ENCODE data around the gene KCNV2. TPM values are rescaled to one million over a fixed set of nuclear protein-coding genes. Genes with fewer than 3 reads are reported as not detected.
"Not testable (repeated sequence)": the region's sequence is repeated elsewhere in the genome, so short reads cannot be mapped to it uniquely, and the experiment has no call there.

The KCNV2 gene
- not detected for total RNA-seq
- long read RNA-seq, result 0 reads

GRCh38 chr9:2717385-2717784, at the start of gene KCNV2:
TSS of gene KCNV2 (plus strand) at chr9:2717510. CDS start at chr9:2717740, 230 bp downstream.
- DNase-seq (ENCODE audit: missing footprints) (no peak), ATAC-seq (no peak)
- intact Hi-C loops (cut with DNase I), result no loop called here

- no peak for ATAC-seq
- intact Hi-C loops (cut with DNase I), result no loop called here
Observed at GRCh38 chr9:2673161-2673560, 44.1 kb upstream of the KCNV2 start.

GRCh38 chr9:2674141-2674824, 43.0 kb upstream of the KCNV2 start:
- intact Hi-C loops (cut with DNase I), result no loop called here
- DNase-seq (ENCODE audit: missing footprints) (no peak), ATAC-seq (no peak)

More at GRCh38 chr9:2673161-2673560, 44.1 kb upstream of the KCNV2 start:
- no peak for DNase-seq (ENCODE audit: missing footprints)

GRCh38 chr9:2675834-2676233, 41.5 kb upstream of the KCNV2 start:
- intact Hi-C loops (cut with DNase I), result no loop called here
- no peak for ATAC-seq
- no peak for DNase-seq (ENCODE audit: missing footprints)

- intact Hi-C loops (cut with DNase I), result no loop called here
- ATAC-seq (no peak), DNase-seq (ENCODE audit: missing footprints) (no peak)
Observed at GRCh38 chr9:2676466-2676865, 40.8 kb upstream of the KCNV2 start.

- ATAC-seq (peak; percentile 64), DNase-seq (ENCODE audit: missing footprints) (no peak)
- intact Hi-C loops (cut with DNase I), result no loop called here
Observed at GRCh38 chr9:2677915-2678889, 39.1 kb upstream of the KCNV2 start.

GRCh38 chr9:2679011-2679410, 38.3 kb upstream of the KCNV2 start:
- no peak for ATAC-seq
- no peak for DNase-seq (ENCODE audit: missing footprints)
- intact Hi-C loops (cut with DNase I), result no loop called here

- no peak for DNase-seq (ENCODE audit: missing footprints)
- intact Hi-C loops (cut with DNase I), result no loop called here
- no peak for ATAC-seq
Observed at GRCh38 chr9:2681981-2682380, 35.3 kb upstream of the KCNV2 start.

- no peak for DNase-seq (ENCODE audit: missing footprints)
- ATAC-seq, result no peak
- intact Hi-C loops (cut with DNase I), result no loop called here
Observed at GRCh38 chr9:2686911-2687310, 30.4 kb upstream of the KCNV2 start.

- intact Hi-C loops (cut with DNase I), result no loop called here
- DNase-seq (ENCODE audit: missing footprints) (no peak), ATAC-seq (peak; percentile 31)
Observed at GRCh38 chr9:2688636-2689035, 28.7 kb upstream of the KCNV2 start.

GRCh38 chr9:2691212-2691611, 26.1 kb upstream of the KCNV2 start:
- ATAC-seq (no peak), DNase-seq (ENCODE audit: missing footprints) (no peak)
- intact Hi-C loops (cut with DNase I), result no loop called here

GRCh38 chr9:2691626-2692025, 25.7 kb upstream of the KCNV2 start:
- intact Hi-C loops (cut with DNase I), result no loop called here
- no peak for DNase-seq (ENCODE audit: missing footprints)
- no peak for ATAC-seq

- no peak for ATAC-seq
- DNase-seq (ENCODE audit: missing footprints), result no peak
- intact Hi-C loops (cut with DNase I), result no loop called here
Observed at GRCh38 chr9:2693056-2693455, 24.3 kb upstream of the KCNV2 start.

GRCh38 chr9:2697492-2697891, 19.8 kb upstream of the KCNV2 start:
- no peak for ATAC-seq
- intact Hi-C loops (cut with DNase I), result no loop called here
- DNase-seq (ENCODE audit: missing footprints), result no peak

- DNase-seq (ENCODE audit: missing footprints) (no peak), ATAC-seq (no peak)
Observed at GRCh38 chr9:2700398-2700797, 16.9 kb upstream of the KCNV2 start.

GRCh38 chr9:2700909-2701550, 16.3 kb upstream of the KCNV2 start:
- DNase-seq (ENCODE audit: missing footprints) (no peak), ATAC-seq (no peak)
- intact Hi-C loops (cut with DNase I), result no loop called here

More at GRCh38 chr9:2700398-2700797, 16.9 kb upstream of the KCNV2 start:
- intact Hi-C loops (cut with DNase I), result no loop called here

GRCh38 chr9:2704504-2704903, 12.8 kb upstream of the KCNV2 start:
- DNase-seq (ENCODE audit: missing footprints), result no peak
- intact Hi-C loops (cut with DNase I), result no loop called here
- no peak for ATAC-seq

GRCh38 chr9:2707256-2707655, 10.1 kb upstream of the KCNV2 start:
- ATAC-seq; intact Hi-C loops (cut with DNase I); DNase-seq (ENCODE audit: missing footprints): not testable (repeated sequence)

GRCh38 chr9:2709645-2710101, 7.6 kb upstream of the KCNV2 start:
- no peak for ATAC-seq
- intact Hi-C loops (cut with DNase I), result no loop called here
- DNase-seq (ENCODE audit: missing footprints), result no peak

All from Right ventricle myocardium inferior (tissue), 1 donor.